Stimulated activated CD8-positive, alpha-beta memory T cell treated with anti-CD3 and anti-CD28 coated beads, Interleukin-12 subunit alpha, Interleukin-12 subunit beta, amount 100 ng/mL, for 4 hours (primary cell): ENCODE results near the gene GPS1.

Experiments
- DNase-seq: peaks from one replicate; pipeline ENCODE4 v3.0.0-alpha.2; 2020; ENCODE audit warnings: low read depth

The GPS1 gene

DNA sequence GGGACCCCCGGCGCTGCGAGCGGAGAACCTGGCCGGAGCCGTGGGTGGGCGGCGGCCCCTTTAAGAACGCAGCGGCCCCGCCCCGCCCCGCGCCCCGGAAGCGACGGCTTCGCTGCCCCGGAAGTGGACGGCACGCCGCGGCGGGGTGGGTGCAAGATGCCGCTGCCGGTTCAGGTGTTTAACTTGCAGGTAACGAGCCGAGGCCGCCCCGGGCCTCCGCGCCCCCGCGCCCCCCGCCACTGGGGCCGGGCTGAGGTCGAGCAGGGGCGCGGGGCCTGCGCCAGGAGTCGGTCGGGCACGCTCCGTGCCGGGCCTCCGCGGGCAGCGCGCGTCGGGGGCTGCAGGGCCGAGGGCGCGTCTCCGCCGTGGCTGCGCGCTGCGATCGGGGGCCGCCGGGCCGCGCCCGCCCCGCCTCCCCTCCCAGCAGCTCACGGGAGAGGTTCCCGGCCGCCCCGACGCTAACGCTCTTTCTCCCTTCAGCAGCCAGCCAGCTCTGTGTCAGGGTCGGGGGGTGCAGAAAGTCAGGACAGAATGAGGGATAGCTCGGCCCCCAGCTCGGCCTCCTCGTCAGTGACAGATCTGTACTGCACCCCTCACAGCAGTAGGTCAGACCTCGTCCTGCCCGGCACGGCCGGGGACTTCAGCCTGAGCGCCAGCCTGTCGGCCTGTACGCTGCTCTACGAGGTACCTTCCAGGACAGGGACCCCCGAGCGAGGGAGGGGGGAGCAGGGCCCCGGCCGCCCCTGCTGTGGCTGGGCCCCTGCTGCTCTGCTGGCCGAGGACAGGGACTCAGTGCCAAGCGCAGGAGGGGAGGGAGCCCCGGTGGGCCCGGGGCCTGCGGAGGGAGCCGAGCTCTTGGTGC lies at the start of gene GPS1, which contains the start of gene RFNG:
GPS1 (plus strand) TSS at position 123 of the 862 bp plus-strand sequence; CDS start at position 157, 34 bp downstream.
RFNG (minus strand) TSS at position 36 of the 862 bp plus-strand sequence. CDS start 45 bp downstream, outside the sequence.
- peak; percentile 74 for DNase-seq

DNA sequence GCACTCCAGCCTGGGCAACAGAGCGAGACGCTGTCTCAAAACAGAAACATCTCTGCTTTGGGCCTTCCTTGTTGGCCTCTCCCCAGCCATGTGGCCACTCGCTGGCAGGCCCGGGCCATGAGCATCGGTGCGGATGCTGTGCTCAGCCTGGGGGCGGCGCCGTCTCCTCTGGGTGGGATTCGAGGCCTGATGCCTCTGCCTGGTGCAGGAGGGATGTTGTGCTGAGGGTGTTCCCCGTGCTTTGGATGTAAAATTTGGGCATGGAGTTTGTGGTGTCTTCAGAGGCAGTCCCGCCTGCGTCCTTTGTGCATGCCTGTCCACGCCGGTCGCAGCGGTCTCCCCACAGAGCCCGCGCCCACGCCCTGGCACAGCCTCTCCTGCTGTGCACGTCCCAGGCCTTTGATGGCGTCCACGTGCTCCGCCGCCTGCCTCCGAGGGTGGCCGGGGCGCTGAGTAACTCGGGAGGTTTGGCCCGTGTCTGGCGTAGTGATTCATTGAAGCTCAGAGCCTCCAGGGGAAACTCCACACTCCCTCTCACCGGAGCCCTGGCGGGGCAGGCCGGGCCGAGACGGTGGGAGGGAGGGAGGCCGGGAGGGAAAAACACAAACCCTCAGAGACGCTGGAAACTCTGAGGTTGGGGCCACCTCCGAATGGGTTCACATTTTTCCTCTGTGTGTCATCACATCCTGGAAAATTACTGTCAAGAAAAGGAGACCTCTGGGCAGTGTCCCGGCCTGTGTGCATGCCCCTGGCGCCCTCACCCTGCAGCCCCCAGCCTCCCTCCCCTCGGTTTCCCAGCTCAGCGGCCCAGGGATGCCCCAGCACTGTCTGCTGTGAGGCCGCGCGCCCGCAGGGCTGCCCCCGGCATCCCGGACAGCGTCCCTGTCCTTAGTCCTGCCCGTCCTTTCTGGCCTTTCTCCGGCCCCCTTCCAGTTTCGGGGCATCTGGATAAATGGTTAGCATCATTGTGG lies 48.0 kb upstream of the GPS1 start:
- DNase-seq: no peak

DNA sequence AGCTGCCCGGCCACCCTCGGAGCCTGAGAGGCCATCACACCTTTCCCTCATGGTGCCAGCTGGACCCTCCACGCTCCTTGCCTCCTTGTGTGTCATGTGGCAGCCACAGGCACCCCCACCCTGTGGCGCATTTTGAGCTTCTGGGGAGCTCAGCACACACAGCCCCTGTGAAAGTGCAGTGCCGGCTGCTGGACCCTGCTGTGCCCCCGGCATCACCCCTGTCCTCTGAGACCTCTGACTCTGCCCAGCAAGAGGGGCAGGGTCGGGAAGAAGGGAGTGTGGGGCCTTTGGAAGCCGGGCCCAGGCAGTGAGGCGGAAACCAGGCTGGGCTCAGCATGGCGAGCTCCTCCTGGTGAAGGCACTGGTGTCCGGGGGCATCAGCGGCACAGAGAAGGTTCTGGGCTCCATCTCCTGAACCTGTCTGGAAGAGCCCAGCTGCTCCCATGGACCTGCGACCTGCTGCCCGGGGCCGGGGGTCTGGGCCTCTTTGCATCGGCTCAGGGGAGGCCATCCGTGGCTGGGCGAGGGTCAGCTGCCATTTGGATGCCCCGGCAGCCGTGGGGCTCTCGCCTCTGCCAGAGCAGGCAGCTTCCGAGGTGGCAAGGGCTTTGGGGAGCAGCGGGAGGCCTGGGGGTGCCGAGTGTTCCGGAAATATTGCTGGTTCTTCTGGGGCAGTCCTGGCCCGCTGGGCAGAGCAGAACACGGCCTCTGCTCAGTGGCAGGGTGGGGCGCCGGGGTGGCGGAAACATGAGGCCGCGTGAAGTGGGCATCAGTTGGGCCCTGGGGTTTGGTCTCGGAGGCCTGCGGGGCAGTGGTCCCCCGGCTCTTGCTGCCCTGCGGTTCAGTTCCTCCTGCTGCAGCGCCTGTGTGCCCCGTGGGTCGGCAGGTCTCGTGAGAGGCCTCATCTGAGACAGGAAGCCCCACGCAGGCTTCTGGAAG lies 46.9 kb upstream of the GPS1 start:
- no peak for DNase-seq

DNA sequence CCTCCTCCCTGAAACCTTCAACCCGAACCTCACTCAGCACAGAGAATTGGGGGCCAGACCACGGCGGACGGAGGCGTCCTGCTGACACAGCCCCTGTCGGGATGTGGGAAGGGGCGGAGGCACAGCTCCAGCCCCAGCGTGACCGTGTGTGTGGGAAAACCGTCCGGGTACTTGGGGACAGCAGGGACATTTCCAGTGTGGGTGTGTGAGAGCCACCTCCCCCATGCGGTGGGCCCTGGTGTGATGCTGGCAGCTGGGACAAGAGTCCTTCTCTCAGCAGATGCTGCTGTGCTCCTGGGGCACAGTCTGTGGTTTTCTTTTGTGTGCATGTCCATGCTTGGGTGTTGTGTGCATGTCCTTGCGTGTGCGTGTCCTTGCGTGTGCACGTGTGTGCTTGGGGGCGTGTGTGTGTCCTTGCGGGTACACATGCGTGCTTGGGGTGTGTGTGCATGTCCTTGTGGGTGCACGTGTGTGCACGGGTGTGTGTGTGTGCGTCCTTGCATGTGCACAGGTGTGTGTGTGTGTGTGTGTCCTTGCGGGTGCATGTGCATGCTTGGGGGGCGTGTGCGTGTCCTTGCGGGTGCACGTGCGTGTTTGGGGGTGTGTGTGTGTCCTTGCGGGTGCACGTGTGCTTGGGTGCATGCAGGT lies 45.9 kb upstream of the GPS1 start:
- DNase-seq: no peak

DNA sequence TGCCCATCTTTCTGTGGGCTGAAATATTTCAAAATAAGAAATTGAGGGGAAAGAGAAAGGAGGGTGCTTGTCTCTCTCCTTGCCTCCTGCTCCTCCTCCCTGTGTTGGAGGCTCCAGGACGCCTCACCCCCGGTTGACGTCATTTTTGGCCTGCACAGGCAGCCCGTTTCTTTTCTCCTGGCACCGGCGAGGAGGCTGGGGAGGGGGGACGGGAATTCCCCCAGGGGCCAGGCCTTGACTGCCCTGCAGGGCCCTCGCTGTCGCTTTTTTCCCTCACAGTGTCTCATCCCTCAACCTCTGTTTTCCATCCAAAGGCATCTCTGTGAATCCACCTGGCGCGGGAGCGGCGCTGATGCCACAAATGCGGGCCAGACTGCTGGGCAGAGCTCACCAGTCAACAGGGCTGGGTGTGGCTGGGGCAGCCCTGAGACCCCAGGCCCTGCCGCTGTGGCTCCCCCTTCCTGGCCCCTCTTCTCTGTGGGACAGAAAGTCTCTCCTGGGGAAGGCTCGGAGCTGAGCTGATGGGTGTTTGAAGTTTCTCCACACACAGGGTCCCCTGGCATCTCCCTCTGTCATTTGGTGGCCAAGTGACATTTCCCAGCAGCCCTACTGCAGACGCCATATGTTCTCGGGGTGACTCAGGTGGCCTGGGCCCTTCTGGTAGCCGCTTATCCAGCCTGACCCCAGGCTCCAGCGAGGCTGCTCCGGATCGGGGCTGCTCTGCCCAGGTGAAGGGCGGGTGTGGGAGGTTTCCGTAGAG lies 45.0 kb upstream of the GPS1 start:
- no peak for DNase-seq

DNA sequence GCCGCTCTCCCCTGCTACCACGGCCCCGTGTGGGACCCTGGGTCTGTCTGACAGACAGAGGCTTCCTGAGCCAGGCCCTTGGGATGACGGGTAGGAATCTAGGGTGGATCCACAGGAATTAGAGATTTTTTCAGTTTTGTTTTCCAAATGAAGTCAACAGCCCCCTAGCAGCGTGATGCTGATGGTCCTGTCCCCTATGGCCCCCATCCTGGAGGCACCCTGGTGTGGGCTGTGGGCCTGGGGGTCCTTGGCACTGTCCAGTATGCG lies 44.5 kb upstream of the GPS1 start:
- DNase-seq: no peak

DNA sequence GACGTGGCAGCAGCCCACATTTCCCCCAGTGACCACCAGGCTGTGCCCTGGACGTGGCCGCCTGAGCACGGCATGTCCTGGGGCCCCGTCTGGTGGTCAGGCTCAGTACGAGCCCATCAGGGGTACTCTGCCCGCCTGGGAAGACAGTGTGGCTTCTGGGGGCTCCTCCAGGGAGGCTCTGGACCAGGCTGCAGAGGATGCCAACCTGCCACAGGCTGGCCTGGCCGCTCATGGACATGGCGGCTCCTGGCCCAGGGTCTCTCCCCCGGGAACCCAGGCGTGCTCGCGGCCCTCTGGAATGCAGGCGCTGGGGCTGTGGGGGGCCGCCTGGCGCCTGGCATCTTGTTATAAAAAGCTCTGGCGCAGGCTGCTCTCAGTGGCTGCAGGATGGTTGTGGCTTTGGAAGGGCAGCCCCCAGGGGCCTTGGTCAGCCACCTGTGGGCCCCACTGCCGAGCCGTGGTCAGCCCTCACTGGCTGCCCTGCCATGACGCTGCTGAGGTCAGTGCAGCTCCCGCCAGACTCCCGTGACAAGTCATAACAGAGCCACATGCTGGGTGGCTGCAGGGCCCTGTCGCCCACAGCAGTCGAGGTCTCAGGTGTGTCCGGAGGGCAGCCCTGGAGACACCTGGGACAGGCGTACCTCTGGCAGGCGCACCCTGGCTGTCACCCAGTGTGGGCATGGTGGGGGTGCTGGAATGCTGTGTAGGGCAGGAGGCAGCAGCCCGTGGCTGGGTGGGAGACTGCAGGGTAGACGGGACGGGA lies 44.0 kb upstream of the GPS1 start:
- DNase-seq: no peak

DNA sequence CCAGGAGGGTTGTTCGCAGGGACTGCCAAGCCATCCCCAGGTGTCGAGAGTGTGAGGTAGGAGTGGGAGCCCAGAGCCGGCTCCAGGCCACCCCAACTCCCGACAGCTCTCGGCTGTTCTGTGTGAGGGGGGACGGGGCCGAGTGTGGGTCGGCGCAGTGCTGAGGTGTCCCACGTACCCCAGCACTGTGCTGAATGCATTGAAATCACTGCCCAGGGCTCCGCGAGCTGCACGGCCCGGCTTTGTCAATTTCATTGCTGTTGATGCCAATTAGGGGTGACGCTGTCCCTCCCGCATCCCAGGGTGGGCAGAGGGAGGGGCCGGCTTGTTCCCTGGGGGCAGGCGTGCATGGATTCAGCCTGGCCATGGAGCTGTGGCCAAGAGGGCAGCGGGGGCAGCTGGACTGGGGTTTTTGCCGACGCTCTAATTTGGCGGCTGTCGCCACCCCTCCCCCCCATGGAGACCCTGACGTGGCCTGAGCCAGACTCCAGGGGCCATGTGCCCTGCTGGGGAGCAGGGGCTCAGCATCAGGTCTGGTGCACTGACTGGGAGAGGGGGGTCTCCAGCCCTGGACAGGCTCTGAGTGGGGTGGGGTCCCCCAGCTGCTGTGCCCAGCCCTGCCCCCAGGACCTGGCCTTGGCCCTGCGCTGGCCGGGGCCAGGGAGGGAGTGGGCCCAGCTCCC lies 43.3 kb upstream of the GPS1 start:
- DNase-seq: no peak

DNA sequence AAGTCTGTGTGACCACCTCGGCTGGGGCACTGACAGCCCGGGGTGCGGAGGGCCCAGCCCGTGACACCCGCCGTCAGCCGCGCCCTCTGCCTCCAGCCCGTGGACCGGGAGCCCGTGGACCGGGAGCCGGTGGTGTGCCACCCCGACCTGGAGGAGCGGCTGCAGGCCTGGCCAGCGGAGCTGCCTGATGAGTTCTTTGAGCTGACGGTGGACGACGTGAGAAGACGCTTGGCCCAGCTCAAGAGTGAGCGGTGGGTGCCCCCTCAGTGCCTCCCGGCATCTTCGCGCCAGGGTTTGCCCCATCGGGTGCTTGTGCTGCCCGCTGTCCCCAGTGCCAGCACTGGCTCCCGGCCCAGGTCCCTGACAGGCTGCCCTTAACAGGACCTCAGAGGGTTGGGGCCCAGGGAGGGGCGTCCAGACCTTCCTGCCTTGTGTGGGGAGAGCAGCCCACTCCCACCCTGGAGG lies 42.7 kb upstream of the GPS1 start:
- DNase-seq: no peak

DNA sequence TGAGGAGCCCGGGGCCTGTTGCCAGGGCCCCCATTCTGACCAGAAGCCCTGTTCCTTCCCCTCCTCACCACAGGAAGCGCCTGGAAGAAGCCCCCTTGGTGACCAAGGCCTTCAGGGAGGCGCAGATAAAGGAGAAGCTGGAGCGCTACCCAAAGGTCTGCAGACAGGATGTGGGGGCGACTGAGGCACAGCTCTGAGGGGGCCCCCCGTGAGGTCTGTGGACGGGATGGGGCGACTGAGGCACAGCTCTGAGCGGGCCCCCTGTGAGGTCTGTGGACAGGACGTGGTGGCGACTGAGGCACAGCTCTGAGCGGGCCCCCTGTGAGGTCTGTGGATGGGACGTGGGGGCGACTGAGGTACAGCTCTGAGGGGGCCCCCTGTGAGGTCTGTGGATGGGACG lies 42.3 kb upstream of the GPS1 start:
- DNase-seq: no peak

DNA sequence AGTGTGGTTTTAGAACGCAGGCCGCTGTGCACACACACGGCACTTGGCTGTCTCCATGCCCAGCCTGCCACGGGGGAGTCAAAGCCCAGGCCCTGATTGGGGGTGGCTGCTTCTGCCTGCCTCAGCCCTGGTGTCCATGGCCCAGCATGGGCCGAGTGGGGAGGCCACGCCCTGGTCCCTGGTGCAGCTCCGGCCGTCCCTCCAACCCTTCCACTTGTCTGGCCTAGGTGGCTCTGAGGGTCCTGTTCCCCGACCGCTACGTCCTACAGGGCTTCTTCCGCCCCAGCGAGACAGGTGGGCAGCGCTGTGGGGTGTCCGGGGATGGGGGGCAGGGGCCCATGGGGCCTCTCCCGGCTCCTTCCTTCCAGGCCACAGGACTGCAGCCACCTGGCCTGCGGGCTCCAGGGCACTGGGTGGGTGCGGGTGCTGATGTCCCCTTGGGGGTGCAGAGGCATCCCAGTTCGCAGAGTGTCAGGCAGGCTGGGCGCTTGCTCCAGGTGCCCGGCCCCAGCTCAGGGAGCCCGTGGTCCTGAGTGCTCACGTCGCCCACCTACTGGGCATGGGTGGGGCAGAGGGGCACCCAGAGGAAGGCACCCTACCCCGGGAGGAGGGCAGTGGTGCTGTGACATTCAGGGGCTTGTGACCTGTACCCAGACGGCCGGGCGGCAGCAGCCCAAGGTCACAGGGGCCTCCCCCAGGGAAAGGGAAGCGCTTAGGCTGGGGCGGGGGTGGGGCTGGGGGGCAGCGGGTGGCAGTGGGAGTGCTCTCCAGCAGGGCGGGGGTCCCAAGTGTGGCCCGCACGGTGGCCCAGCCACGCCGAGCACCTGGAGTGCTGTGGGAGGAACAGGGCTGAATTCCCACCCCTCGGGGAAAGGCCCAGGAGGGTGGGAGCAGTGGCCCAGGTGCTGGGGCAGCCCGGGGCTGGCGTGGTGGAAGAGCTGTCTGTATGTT lies 40.8 kb upstream of the GPS1 start:
- no peak for DNase-seq

DNA sequence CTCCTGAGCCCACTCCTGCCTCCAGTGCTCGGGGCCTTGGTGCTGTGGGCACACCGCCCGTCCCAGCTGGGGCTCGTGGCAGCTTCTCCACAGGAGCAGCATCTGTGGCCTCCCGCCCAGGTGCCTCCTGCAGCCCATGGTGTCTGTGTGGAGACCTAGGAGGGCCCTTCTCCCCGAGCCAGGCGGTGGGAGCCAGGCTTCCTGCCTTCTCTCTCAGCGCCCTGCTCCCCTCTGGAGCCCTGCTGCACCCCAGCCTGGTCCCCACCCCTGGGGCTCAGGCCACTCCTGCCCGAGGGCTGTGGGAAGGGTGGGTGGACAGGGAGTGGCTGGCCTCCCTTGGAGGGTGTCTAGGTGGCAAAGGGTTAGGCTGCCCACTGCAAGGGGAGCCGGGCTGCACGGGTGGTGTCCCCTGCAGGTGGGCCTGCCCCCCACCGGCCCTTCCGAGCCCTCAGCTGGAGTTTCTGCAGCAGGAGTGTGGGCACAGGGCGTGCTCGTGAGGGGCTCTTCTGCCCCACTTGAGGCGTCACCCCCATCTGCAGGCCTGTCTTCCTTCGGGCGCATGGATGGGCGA lies 40.0 kb upstream of the GPS1 start:
- no peak for DNase-seq

DNA sequence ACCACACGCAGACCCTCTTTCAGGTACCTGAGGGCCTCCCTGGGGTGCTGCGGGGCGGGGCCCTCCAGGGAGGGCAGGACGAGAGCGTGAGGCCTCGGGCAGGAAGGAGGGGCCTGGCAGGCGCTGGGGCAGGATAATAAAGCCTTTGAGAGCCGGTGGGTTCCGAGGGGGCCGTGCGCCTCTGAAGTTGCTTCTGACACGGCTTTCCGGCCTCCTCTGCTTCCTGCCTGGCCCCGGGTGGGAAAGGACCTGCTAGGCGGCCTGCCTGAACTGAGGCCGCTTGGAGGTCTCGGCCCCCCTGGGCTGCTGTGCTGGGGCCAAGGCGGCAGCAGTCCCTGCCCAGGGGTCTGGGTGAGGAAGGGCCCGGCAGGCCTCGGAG lies 39.4 kb upstream of the GPS1 start:
- no peak for DNase-seq

DNA sequence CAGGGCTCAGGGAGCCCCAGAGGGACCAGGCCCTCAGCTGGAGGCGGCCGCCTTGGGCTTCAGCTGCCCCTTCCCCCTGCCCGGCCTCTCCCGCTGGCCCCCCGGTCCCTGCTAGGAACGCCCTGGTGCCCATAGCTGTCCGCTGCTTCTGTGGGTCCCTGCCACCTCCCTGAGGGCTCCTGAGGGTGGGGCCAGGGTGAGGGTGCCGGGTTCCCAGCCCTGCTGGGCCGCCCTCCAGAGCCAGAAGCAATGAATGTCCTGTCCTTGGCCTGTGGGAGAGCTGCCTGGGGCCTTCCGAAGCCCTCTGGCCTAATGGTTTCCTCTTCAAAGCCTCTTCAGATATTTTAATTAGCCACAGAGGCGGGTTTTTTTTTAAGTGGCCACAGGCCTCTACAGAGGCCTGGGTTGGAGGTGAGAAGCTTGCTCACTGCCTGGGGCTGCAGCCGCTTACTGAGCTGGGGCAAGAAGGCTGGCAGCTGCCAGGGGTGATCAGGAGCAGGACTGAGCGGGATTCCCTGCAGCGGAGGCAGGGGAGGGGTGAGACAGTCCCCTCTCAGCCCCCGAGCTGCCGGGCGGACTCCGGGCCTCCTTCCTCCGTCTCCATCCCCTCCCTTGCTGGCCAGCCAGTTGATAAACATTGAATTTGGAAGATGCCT lies 38.9 kb upstream of the GPS1 start:
- DNase-seq: no peak

DNA sequence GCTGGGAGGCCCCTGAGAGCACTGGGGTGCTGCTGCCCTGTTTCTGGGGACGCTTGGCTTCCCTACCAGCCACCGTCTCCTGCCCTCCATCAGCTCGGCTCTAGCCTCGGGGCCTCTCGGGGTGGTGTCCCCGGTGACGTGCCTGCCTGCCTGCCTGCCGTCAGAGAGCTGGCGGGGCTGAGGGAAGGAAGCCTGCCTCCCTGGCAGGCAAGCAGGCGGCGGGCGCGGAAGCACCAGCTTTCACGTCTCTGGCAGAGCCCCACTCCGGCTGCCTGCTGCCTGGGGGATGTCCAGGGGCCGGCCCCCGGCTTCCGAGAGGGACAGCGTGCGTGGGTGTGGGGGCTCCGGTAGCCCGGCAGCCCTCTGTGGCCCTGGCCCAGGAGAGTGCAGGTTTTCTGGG lies 38.4 kb upstream of the GPS1 start:
- DNase-seq: no peak

DNA sequence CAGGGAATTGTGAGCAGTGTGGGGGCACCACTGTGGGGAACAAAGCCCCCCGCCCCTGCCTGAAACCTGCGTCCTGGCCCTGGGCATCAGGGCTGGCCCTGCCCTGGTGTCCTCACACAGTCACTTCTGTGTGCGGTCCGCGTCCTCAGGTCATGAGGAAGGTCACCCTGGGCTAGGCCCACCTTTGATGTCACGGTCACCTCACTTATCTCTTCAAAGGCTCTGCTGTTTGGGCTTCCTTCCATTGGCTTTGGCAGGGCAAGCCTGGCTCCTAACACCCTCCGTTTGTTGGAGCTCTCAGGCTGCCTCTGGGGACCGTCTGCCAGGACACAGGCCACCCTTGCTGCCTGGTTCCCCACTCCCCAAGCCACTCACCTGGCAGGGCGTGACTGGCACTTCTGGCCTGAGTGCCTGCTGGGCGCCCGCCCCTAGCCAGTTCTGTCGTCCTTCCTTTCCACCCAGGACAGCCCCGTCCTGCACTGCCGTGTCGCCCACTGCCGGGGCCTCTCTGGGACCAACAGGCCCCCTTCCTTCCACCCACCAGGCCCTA lies 37.9 kb upstream of the GPS1 start:
- no peak for DNase-seq

DNA sequence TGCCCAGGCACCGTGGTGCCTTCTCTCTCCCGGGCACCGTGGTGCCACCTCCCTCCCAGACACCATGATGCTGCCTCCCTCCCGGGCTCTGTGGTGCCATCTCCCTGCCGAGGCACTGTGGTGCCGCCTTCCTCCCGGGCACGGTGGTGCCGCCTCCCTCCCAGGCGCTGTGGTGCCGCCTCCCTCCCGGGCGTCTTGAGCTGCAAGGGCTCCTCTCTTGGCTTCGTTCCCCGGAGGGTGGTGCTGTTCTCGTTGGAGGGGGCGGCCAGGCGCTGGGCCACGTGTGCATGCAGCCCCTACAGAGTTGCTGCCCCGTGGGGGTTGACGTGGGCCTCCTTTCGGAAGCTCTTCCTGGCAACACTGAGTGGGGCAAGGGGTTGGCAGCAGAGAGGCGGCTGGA lies 37.3 kb upstream of the GPS1 start:
- DNase-seq: no peak
